ENCODE measurements around the gene RAB28. TPM values are rescaled to one million over a fixed set of nuclear protein-coding genes. Genes with fewer than 3 reads are reported as not detected.

The RAB28 gene
- total RNA-seq, 5 donors from 2014 or later (not counting 1 experiment from before 2014, with no cell fraction given): 8.7 to 15.1 (median 13.4) TPM

GRCh38 chr4:13523591-13524503 is 39.7 kb upstream of the RAB28 start:
- Mint-ChIP-seq H3K27ac (no peak overlapping the region), H3K9me3 (peaks cover 0 to 3% (median 0%) of the 10 kb centered on the region in 3 donors)
- WGBS (ENCODE audit: insufficient coverage): 22% methylated on average over 20 of the region's 59 CpGs

GRCh38 chr4:13523105-13523477 is 39.0 kb upstream of the RAB28 start:
- Mint-ChIP-seq H3K27me3 (peaks cover 64 to 76% of the 10 kb centered on the region in 2 donors), H3K27ac (no peak overlapping the region), H3K9me3 (peaks cover 0 to 3% (median 0%) of the 10 kb centered on the region in 3 donors), H3K4me3 (peak overlapping the region in 1 of 3 donors; percentile 56), H3K36me3 (no peaks in the 10 kb centered on the region), H3K4me1 (peaks cover 10 to 19% (median 17%) of the 10 kb centered on the region in 3 donors)
- ChIA-PET POLR2A (no interaction called here), CTCF (no interaction called here)
- peaks cover 0 to 20% of the 10 kb centered on the region in 2 experiments for H3K4me1 ChIP-seq (ENCODE audit: control insufficient read depth in 1 of 2, extremely low read depth in 1 of 2, insufficient read depth in 2 of 2, low read length in 2 of 2)
- WGBS (ENCODE audit: insufficient coverage): 15% methylated on average over 15 of the region's 17 CpGs
- H3K4me3 ChIP-seq (ENCODE audit: control insufficient read depth in 1 of 2, extremely low read depth in 1 of 2, low read length in 1 of 2): no peak overlapping the region
- ATAC-seq (replicated peaks in 1 of 4): no peak
- H3K36me3 ChIP-seq (ENCODE audit: control insufficient read depth in 2 of 2, extremely low read depth in 1 of 2, insufficient read depth in 1 of 2, low read length in 1 of 2): no peaks in the 10 kb centered on the region
- H3K9me3 ChIP-seq: no peaks in the 10 kb centered on the region
- no peak for DNase-seq
- peaks cover 38 to 55% of the 10 kb centered on the region in 2 experiments for H3K27me3 ChIP-seq (replicated peaks in 1 of 2; ENCODE audit: control insufficient read depth in 2 of 2, extremely low read depth in 1 of 2, insufficient read depth in 2 of 2, low read length in 1 of 2)
- no peak overlapping the region for H3K27ac ChIP-seq (ENCODE audit: low read length)

More at GRCh38 chr4:13523591-13524503, 39.7 kb upstream of the RAB28 start:
- Mint-ChIP-seq H3K27me3 (peaks cover 68 to 82% of the 10 kb centered on the region in 2 donors), H3K36me3 (no peaks in the 10 kb centered on the region), H3K4me1 (peaks cover 18 to 27% (median 25%) of the 10 kb centered on the region in 3 donors), H3K4me3 (peak overlapping the region in 1 of 3 donors; percentile 56)
- Histone ChIP-seq H3K4me1 (ENCODE audit: control insufficient read depth in 1 of 2, extremely low read depth in 1 of 2, insufficient read depth in 2 of 2, low read length in 2 of 2) (peaks cover 0 to 28% of the 10 kb centered on the region in 2 experiments), H3K27me3 (replicated peaks in 1 of 2; ENCODE audit: control insufficient read depth in 2 of 2, extremely low read depth in 1 of 2, insufficient read depth in 2 of 2, low read length in 1 of 2) (peaks cover 38 to 63% of the 10 kb centered on the region in 2 experiments), H3K9me3 (no peaks in the 10 kb centered on the region), H3K36me3 (ENCODE audit: control insufficient read depth in 2 of 2, extremely low read depth in 1 of 2, insufficient read depth in 1 of 2, low read length in 1 of 2) (no peaks in the 10 kb centered on the region), H3K27ac (ENCODE audit: low read length) (no peak overlapping the region), H3K4me3 (ENCODE audit: control insufficient read depth in 1 of 2, extremely low read depth in 1 of 2, low read length in 1 of 2) (peak overlapping the region in 1 of 2 donors; percentile 29)
- ATAC-seq (replicated peaks in 1 of 4): no peak
- POLR2A ChIA-PET: no interaction called here
- CTCF ChIA-PET: no interaction called here
- no peak for DNase-seq

DNA sequence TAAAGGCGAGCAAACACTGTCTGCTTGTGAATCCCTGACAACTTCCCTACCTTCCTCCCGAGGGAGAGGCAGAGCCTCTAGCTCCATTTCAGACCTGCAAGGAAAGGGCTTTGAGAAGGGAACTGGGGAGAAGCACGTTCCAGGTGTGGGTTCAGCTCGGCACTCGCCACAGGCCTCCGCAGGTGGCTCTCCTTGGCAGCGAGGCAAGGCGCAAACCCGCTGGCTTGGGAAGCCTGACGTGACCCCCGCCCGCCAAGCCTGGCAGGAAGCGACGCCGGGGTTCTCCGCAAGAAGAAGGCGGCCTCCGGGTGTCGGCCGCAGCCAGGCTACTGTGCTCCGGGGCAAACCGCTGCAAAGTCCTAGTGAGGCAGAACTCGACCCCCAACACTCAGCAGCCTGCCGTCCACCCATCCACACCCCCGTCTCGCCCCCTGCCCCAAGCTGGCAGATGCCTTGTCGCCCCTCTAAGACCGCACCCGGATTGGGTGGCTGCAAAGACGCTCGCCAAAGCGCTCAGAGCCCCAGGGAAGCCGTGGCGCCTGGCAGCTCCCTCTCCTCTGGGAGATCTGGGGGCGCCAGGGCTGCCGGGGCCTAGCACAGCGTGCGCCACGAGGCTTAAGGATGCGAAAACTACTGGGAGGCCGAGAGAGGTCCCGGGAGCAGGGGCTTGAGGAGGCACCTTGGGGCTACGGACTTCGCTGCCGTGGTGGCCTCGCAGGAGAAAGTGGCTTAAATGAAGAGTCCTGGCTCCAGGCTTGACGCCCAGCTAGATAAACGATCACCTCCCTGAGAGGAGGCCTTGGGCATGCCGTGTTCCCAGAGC is 38.4 kb upstream of the RAB28 start:
- Mint-ChIP-seq H3K27me3 (peaks cover 62 to 74% of the 10 kb centered on the region in 2 donors), H3K9me3 (peaks cover 0 to 3% (median 0%) of the 10 kb centered on the region in 3 donors), H3K36me3 (no peaks in the 10 kb centered on the region), H3K27ac (no peak overlapping the region), H3K4me3 (peak overlapping the region in 1 of 3 donors; percentile 56), H3K4me1 (peaks cover 9 to 17% (median 16%) of the 10 kb centered on the region in 3 donors)
- CTCF ChIA-PET: interaction anchor here (1.1 to 1.2 kb wide), 2 partner anchors 9 to 26 kb away, joined by 3 to 4 read pairs; no protein-coding TSS in a partner anchor
- Histone ChIP-seq H3K36me3 (ENCODE audit: control insufficient read depth in 2 of 2, extremely low read depth in 1 of 2, insufficient read depth in 1 of 2, low read length in 1 of 2) (no peaks in the 10 kb centered on the region), H3K4me3 (ENCODE audit: control insufficient read depth in 1 of 2, extremely low read depth in 1 of 2, low read length in 1 of 2) (no peak overlapping the region), H3K4me1 (ENCODE audit: control insufficient read depth in 1 of 2, extremely low read depth in 1 of 2, insufficient read depth in 2 of 2, low read length in 2 of 2) (peaks cover 0 to 14% of the 10 kb centered on the region in 2 experiments), H3K27ac (ENCODE audit: low read length) (no peak overlapping the region), H3K27me3 (replicated peaks in 1 of 2; ENCODE audit: control insufficient read depth in 2 of 2, extremely low read depth in 1 of 2, insufficient read depth in 2 of 2, low read length in 1 of 2) (peaks cover 39 to 49% of the 10 kb centered on the region in 2 experiments), H3K9me3 (no peaks in the 10 kb centered on the region)
- ATAC-seq (replicated peaks in 1 of 4): peak in 2 of 4 experiments; percentile 51 to 53
- WGBS (ENCODE audit: insufficient coverage): 2% methylated on average over 39 of the region's 49 CpGs
- POLR2A ChIA-PET: no interaction called here
- no peak for DNase-seq

GRCh38 chr4:13521047-13521446 is 36.9 kb upstream of the RAB28 start:
- no peak overlapping the region for H3K4me3 ChIP-seq (ENCODE audit: control insufficient read depth in 1 of 2, extremely low read depth in 1 of 2, low read length in 1 of 2)
- ChIA-PET CTCF (interaction anchor here (1.1 to 1.2 kb wide), 2 partner anchors 11 to 25 kb away, joined by 3 to 4 read pairs; no protein-coding TSS in a partner anchor), POLR2A (interaction anchor here in 1 of 2 donors (0.5 kb wide), 1 partner anchor 11 kb away, joined by 5 read pairs; no protein-coding TSS in a partner anchor)
- no peaks in the 10 kb centered on the region for H3K36me3 ChIP-seq (ENCODE audit: control insufficient read depth in 2 of 2, extremely low read depth in 1 of 2, insufficient read depth in 1 of 2, low read length in 1 of 2)
- WGBS (ENCODE audit: insufficient coverage): no CpG with 5 or more reads among the region's 2 CpGs
- no peaks in the 10 kb centered on the region for H3K9me3 ChIP-seq
- Mint-ChIP-seq H3K36me3 (no peaks in the 10 kb centered on the region), H3K9me3 (peaks cover 0 to 3% (median 0%) of the 10 kb centered on the region in 3 donors), H3K4me3 (no peak overlapping the region), H3K4me1 (peaks cover 5 to 15% (median 11%) of the 10 kb centered on the region in 3 donors), H3K27ac (no peak overlapping the region), H3K27me3 (peaks cover 53 to 60% of the 10 kb centered on the region in 2 donors)
- ATAC-seq (replicated peaks in 1 of 4) (no peak), DNase-seq (no peak)
- H3K27me3 ChIP-seq (replicated peaks in 1 of 2; ENCODE audit: control insufficient read depth in 2 of 2, extremely low read depth in 1 of 2, insufficient read depth in 2 of 2, low read length in 1 of 2): peaks cover 30 to 43% of the 10 kb centered on the region in 2 experiments
- H3K4me1 ChIP-seq (ENCODE audit: control insufficient read depth in 1 of 2, extremely low read depth in 1 of 2, insufficient read depth in 2 of 2, low read length in 2 of 2): peaks cover 0 to 12% of the 10 kb centered on the region in 2 experiments
- no peak overlapping the region for H3K27ac ChIP-seq (ENCODE audit: low read length)

DNA sequence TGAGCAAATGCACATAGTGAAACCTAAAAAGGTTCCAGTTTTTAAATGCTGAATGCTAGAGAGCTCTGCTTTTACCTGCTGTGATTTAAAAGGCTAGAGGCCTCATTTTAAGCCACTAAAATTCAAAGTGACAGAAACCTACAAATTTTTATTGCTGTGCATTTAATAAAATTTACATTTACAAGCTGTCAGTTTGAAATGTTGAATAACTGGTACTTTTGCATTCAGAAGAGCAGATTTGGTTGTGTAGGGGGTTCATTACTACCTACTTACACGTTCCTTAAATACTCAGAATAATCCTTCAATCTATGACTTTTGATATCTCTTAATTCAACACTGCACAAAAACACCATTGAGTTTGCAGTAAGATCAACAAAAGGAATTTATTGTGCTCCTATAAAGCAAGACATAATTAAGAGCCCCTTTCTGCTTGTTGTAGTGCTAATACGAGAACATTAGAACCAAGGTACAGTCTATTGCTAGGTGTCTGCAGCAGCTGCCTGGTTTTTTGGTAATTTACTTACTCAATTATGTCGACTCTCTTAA is 32.2 kb upstream of the RAB28 start:
- POLR2A ChIA-PET: interaction anchor here in 1 of 2 donors (0.6 kb wide), 1 partner anchor 1990 kb away, joined by 3 read pairs; no protein-coding TSS in a partner anchor
- no CpG with 5 or more reads among the region's 3 CpGs for WGBS (ENCODE audit: insufficient coverage)
- peaks cover 42 to 55% of the 10 kb centered on the region in 2 donors for H3K27me3 Mint-ChIP-seq
- Histone ChIP-seq H3K27me3 (replicated peaks in 1 of 2; ENCODE audit: control insufficient read depth in 2 of 2, extremely low read depth in 1 of 2, insufficient read depth in 2 of 2, low read length in 1 of 2) (peaks cover 4 to 21% of the 10 kb centered on the region in 2 experiments), H3K4me3 (ENCODE audit: control insufficient read depth in 1 of 2, extremely low read depth in 1 of 2, low read length in 1 of 2) (no peak overlapping the region), H3K27ac (ENCODE audit: low read length) (no peak overlapping the region), H3K4me1 (ENCODE audit: control insufficient read depth in 1 of 2, extremely low read depth in 1 of 2, insufficient read depth in 2 of 2, low read length in 2 of 2) (no peaks in the 10 kb centered on the region), H3K36me3 (ENCODE audit: control insufficient read depth in 2 of 2, extremely low read depth in 1 of 2, insufficient read depth in 1 of 2, low read length in 1 of 2) (no peaks in the 10 kb centered on the region), H3K9me3 (no peaks in the 10 kb centered on the region)
- CTCF ChIA-PET: no interaction called here
- no peaks in the 10 kb centered on the region for H3K36me3 Mint-ChIP-seq
- DNase-seq: no peak
- H3K4me1 Mint-ChIP-seq: no peaks in the 10 kb centered on the region
- no peak overlapping the region for H3K27ac Mint-ChIP-seq
- H3K9me3 Mint-ChIP-seq: no peaks in the 10 kb centered on the region
- H3K4me3 Mint-ChIP-seq: no peak overlapping the region
- no peak for ATAC-seq (replicated peaks in 1 of 4)

Measured in T-cell (primary cell).